Bronchial epithelial cell (primary cell): ENCODE data around the gene WDR90. TPM values are rescaled to one million over a fixed set of nuclear protein-coding genes. Genes with fewer than 3 reads are reported as not detected.
A peak's percentile ranks its signal among the peaks of the same experiment; 100 is the strongest.

ENCODE experiments used
- DNase-seq: peaks from one replicate; pipeline ENCODE4 v3.0.0-alpha.2; 2010; ENCODE audit warnings: low read depth
- FAIRE-seq: peaks from 2 replicates; lab custom pipeline; 2011; peaks lifted over from hg19 to GRCh38; lab: Jason Lieb, UNC
- H3K27me3 ChIP-seq: 2 replicates; pipeline ENCODE4 v1.5.1; 2011; ENCODE audit warnings: low read length; ENCODE audit not compliant: control insufficient read depth, insufficient read depth
- H3K36me3 ChIP-seq: 2 replicates; pipeline ENCODE4 v1.5.1; 2011; ENCODE audit warnings: low read length; ENCODE audit not compliant: control insufficient read depth, insufficient read depth
- H3K4me3 ChIP-seq: 2 replicates; pipeline ENCODE4 v1.5.1; 2011; ENCODE audit warnings: mild to moderate bottlenecking, low read depth, low read length, control low read depth
- total RNA-seq: library from RNA; depleted of rRNA; stranded (reverse); fragments of >200 nt; gene quantifications from 2 replicates; pipeline ENCODE4 v1.2.1, GENCODE V29; 2014
- TF ChIP-seq, protein P1 (sequence below): IDR thresholded peaks from 2 replicates; pipeline ENCODE4 v1.5.1; 2011; ENCODE audit warnings: mild to moderate bottlenecking, moderate library complexity, low read length, control low read depth, inconsistent platforms; ENCODE audit not compliant: insufficient read depth, severe bottlenecking

The WDR90 gene
- total RNA-seq, 1 donor from 2014 or later = 4.2 TPM

DNA sequence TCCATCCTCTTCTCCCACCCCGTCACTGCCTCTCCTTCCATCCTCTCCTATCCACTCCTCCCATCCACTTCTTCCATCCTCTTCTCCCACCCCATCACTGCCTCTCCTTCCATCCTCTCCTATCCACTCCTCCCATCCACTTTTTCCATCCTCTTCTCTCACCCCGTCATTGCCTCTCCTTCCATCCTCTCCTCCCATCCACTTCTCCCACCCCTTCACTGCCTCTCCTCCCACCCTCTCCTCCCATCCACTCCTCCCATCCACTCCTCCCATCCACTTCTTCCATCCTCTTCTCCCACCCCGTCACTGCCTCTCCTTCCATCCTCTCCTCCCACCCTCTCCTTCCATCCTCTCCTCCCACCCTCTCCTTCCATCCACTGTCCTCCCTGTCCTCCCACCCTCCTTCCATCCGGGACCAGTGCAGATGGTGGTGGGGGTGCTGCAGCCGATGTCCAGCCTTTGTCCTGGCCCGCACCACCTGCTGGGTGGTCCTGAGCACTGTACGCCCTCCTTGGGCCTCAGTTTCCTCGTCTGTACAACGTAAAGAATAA lies 17.3 kb upstream of the WDR90 start:
- no peak overlapping the region for H3K4me3 ChIP-seq
- DNase-seq (no peak), FAIRE-seq (no peak)
- peaks cover 5% of the 10 kb centered on the region for H3K36me3 ChIP-seq
- H3K27me3 ChIP-seq = no peaks in the 10 kb centered on the region
- TF ChIP-seq, protein P1, sequence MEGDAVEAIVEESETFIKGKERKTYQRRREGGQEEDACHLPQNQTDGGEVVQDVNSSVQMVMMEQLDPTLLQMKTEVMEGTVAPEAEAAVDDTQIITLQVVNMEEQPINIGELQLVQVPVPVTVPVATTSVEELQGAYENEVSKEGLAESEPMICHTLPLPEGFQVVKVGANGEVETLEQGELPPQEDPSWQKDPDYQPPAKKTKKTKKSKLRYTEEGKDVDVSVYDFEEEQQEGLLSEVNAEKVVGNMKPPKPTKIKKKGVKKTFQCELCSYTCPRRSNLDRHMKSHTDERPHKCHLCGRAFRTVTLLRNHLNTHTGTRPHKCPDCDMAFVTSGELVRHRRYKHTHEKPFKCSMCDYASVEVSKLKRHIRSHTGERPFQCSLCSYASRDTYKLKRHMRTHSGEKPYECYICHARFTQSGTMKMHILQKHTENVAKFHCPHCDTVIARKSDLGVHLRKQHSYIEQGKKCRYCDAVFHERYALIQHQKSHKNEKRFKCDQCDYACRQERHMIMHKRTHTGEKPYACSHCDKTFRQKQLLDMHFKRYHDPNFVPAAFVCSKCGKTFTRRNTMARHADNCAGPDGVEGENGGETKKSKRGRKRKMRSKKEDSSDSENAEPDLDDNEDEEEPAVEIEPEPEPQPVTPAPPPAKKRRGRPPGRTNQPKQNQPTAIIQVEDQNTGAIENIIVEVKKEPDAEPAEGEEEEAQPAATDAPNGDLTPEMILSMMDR = no peak

- Histone ChIP-seq H3K27me3 (no peaks in the 10 kb centered on the region), H3K4me3 (no peak overlapping the region), H3K36me3 (peaks cover 3% of the 10 kb centered on the region)
- TF ChIP-seq, protein P1 = no peak
- FAIRE-seq = no peak
- no peak for DNase-seq
Observed at GRCh38 chr16:632486-633335, 16.5 kb upstream of the WDR90 start.

GRCh38 chr16:633336-634050 lies 15.7 kb upstream of the WDR90 start:
- Histone ChIP-seq H3K27me3 (no peaks in the 10 kb centered on the region), H3K4me3 (no peak overlapping the region), H3K36me3 (peaks cover 3% of the 10 kb centered on the region)
- DNase-seq (no peak), FAIRE-seq (no peak)
- TF ChIP-seq, protein P1 = no peak

GRCh38 chr16:634051-634670 lies 15.0 kb upstream of the WDR90 start:
- Histone ChIP-seq H3K36me3 (peaks cover 3% of the 10 kb centered on the region), H3K4me3 (no peak overlapping the region), H3K27me3 (no peaks in the 10 kb centered on the region)
- FAIRE-seq (no peak), DNase-seq (no peak)
- TF ChIP-seq, protein P1 = no peak

- peaks cover 3% of the 10 kb centered on the region for H3K36me3 ChIP-seq
- peak overlapping the region; percentile 91 for H3K4me3 ChIP-seq
- no peak for FAIRE-seq
- TF ChIP-seq, protein P1 = no peak
- H3K27me3 ChIP-seq = no peaks in the 10 kb centered on the region
- DNase-seq = no peak
Observed at GRCh38 chr16:634996-635395, 14.2 kb upstream of the WDR90 start.
